GM18507 (cell line): ENCODE measurements around the gene SIGLEC8.
"Not testable (repeated sequence)": the region's sequence is repeated elsewhere in the genome, so short reads cannot be mapped to it uniquely, and the experiment has no call there.

Experiments
- DNase-seq: peaks from one replicate; pipeline ENCODE4 v3.0.0; 2011; ENCODE audit warnings: low read depth; ENCODE audit not compliant: insufficient read length; ENCODE audit errors: extremely low spot score
- FAIRE-seq: peaks from 2 replicates; lab custom pipeline; 2011; peaks lifted over from hg19 to GRCh38; lab: Jason Lieb, UNC

SIGLEC8 gene

DNA sequence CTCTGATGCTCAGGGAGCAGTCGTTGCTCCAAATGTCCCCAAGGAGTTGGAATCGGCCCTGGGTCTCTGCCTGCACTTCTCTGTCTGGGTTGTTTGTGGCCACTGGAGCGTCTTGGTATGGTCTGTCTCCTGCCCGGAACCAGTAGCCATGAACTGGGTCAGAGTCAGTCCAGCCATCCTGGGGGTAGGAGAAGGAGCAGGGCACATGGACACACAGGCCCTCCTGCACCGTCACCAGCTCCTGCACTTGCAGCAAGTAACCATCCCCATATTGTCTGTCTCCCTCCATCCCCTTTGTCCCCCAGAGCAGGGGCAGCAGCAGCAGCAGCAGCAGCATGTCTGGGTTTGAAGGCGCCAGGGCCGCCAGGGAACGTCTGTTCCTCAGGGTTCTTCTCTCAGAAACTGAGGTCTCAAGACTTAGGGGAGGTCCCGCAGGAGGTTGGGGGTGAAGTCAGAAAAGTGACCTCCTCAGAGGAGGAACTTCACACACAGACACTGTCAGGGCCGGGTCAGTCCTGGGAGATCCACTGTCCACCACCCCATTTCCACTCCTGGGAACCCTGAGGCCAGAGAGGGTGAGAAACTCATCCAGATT lies at the start of gene SIGLEC8:
Gene SIGLEC8, minus strand, starts transcription at position 404 of the 595 bp plus-strand sequence. Its CDS starts 67 bp downstream, at position 337.
- DNase-seq: no peak
- no peak for FAIRE-seq

DNA sequence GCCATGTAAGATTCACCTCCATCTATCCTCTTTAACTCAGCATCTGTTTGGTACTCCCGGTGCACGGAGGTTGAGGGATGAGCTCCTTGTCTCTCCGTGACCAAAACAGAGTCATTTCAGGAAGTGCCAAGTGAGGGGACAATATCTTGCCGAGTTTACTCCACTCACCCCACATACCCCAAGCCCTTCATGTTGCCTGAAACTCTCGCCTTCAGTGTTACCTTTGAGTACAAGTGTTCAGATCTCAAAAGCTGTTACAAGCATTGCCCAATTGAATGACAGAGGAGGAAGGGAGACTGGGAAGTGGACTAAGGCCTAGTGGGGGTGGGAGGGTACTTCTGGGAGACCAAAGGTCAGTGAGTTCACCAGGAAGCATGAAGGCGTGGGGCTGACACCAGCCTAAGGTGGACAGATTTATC lies 49.4 kb upstream of the SIGLEC8 start:
- DNase-seq (no peak), FAIRE-seq (no peak)

DNA sequence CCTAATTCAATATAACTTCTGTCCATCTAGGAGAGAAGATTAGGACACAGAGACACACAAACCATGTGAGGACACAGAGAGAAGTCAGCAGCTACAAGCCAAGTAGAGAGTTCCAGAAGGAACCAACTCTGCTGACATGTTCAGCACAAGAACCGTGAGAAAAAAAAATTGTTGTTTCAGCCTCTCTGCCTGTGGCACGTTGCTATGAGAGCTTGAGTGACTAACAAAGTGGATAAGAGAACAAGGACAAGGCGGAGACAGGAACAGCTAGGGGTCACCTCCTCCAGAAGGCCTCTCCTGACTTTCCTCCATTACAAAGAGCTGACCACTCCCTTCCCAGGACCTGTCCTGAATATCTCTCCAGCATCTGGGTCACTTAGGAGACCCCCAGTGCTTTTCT lies 48.9 kb upstream of the SIGLEC8 start:
- DNase-seq (no peak), FAIRE-seq (no peak)

DNA sequence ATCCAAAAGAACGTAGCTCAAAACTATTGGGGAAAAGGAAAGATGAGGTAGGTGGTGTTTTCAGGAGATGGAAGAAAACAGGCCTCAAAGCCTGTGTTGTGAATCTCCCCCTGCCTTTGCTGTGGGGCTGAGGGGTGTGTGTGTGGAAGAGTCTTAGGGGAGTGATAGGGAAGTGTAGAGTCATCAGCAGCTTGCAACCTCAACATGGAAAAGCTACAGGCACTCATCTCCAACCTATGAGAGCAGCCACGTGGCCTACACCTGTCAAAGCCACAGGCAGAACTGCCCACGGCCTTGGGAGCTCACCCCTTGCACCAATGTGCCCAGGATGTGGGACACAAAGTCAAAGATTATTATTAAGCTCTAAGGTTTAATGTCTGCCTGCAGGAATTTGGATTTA lies 47.6 kb upstream of the SIGLEC8 start:
- DNase-seq (no peak), FAIRE-seq (no peak)

DNA sequence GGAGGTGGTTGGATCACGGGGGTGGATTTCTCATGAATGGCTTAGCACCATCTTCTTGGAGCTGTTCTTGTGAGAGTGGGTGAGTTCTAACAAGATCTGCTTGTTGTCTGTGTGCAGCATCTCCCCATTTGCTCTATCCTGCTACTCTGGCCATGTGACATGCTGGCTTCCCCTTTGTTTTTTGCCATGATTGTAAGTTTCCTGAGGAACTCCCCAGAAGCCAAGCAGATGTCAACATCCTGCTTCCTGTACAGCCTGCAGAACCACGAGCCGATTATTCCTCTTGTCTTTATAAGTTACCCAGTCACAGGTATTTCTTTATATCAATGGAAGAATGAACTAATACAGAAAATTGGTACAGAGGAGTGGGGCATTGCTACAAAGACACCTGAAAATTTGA lies 45.6 kb upstream of the SIGLEC8 start:
- no peak for FAIRE-seq
- DNase-seq: no peak

DNA sequence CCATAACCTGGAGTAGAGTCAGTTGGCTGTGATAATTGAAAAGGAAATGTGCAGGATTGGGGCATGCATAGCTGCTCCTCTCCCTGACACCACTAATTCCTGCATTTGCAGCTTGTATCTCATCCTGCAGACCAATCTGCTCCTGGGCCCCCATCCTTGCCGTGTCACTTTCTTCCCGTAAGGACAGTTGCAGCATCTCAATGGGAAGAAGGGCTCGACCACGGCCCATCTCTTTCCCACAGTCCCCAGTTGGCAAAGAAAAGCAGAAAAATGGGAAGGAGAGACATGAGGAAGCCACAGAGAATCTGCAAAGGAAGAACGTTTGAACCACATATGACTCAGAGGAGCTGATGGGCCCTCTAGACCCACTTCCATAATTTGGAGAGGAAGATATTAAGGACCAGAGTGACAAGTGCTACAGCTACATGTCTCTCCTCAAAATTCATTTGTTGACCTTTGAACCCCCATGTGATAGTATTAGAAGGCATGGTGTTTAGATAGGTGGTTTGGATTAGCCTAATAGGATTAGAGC lies 45.1 kb upstream of the SIGLEC8 start:
- FAIRE-seq: no peak
- no peak for DNase-seq

DNA sequence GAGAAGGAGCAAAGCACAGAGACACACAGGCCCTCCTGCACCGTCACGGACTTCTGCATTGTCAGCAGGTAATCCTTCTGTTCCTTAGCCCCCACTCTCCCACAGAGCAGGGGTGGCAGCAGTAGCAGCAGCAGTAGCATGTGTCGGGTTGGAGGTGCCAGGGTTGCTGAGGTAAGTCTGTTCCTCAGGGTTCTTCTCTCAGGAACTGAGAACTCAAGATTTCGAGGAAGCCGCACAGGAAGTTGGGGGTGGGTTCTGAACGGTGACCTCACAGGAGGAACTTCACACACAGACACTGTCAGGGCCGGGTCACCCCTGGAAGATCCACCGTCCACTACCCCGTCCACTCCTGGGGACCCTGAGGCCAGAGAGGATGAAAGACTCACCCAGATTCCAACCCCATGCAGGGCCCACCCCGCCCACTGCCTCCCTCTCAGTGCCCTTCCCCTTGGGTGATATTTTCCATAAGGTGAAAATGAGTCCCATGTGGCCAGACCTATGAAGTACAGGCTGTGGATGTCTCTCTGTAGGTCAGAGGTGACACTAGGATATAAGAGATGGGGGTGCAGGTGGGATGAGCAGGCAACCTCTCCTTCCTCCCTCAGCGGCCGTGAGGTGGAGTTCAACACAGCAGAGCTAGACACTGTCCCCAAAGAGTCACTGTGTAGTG lies 43.5 kb upstream of the SIGLEC8 start, which contains the start of gene SIGLEC12:
Gene SIGLEC12, minus strand, starts transcription at position 207 of the 670 bp plus-strand sequence. Its CDS starts 67 bp downstream, at position 140.
- DNase-seq: no peak
- FAIRE-seq: no peak

DNA sequence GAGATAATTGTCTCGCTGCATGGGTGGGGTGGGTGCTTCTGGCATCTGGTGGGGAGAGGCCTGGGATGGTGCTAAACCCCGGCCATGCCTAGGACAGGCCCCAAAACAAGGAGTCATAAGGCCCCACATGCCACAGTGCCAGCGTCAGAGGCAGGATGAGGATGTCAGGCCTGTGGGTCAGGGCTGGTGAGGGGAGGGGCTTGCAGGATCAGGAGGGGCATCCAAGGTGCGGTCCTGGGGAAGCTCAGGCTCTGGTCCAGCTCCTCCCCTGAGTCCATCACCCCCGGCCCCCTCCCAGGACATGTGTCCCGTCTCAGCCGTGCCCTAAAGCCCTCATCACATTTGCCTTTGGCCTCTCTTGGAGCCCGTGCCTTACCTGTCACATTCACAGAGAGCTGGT lies 42.7 kb upstream of the SIGLEC8 start:
- not testable (repeated sequence) for DNase-seq, FAIRE-seq

DNA sequence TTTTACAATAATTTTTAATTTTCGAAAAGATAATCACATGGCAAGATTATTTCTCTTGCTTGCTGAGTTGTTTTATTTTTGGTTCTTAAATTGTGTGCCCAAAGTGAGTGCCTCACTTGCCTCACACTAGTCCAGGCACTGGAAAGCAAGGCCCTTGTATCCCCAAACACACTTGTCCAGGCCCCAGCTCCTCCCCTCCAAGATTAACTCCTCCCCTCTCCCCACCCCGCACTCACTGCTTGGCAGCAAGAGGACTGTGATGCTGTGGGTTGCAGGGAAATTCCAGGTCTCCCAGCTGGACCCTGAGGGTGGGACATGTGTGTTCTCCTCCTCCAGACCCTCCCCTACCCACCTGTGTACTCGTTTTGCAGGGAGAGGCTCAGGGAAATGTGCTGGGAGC lies 39.4 kb upstream of the SIGLEC8 start:
- FAIRE-seq: no peak
- no peak for DNase-seq

DNA sequence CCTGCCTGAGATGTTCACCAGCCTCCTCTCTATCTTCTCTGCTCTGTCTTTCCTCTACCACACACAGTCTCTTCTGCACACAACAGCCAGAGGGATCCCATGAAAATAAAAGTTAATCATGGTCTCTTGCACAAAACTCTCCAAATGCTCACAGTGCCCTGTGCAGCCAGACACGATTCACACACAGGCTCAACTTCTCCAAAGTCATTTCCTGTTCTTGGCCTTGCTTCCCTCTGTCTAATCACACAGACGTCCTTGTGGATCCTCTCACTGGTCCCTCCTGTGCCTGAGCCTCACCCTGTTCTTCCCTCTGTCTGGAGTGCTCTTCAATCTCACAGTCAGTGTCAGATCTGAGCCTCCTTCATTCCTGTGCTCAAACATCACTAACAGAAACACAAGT lies 35.5 kb upstream of the SIGLEC8 start:
- no peak for FAIRE-seq
- no peak for DNase-seq

DNA sequence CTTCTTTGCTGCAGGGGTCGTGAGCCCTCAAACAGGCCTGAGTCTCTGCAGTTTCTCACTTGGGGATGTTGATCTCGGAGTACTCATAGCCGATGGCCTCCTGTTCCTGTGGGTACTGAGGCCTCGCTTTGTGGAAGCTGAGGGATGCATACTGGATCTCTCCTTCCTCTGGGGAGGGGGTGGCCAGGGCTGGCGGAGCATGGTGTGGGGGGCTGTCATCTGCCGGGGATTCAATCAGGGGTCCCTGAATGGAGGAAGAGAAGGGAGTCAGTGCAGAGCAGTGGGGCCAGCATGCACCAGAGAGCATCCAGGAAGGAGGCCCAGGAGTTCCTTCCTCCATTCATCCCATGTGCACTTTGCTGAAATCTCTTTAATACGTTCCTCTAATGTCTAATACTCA lies 33.3 kb upstream of the SIGLEC8 start:
- FAIRE-seq (no peak), DNase-seq (no peak)

DNA sequence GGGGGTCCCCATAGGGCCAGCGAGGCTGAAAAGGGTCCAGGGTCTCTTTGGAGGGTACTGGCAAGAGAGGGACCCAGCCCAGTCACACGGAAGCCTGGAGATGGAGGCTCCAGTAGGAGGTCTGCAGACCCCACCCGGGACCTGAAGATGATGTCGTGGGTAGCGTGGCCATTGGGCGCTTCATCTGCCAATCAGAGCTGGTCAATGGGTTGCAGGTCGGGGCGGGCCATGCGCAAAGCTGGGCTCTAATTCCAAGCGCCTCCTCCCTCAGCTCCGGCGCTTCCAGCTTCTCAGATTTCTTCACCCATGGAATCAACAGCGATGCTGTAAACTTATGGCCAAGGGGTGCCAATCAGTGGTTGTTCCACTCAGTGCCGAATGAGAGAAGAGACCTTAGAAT lies 32.4 kb upstream of the SIGLEC8 start:
- DNase-seq (no peak), FAIRE-seq (no peak)

DNA sequence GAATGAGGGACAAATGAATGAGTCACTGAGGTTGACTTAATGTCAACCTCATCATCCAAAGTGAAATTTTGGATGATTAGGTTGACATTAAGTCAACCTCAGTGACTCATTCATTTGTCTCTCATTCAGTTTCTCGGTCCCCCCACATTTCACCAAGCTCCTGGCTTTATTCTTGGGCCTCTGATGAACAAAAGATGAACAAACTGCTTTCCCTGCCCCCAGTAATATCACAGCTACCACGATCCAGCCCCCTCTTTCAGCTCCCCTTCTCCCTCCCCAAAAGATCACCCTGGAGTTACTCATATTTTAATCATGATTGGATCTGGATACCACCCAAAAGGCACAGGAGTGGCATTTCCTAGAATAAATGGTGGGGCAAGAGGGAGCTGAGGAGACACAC lies 30.9 kb upstream of the SIGLEC8 start:
- no peak for DNase-seq
- FAIRE-seq: no peak

DNA sequence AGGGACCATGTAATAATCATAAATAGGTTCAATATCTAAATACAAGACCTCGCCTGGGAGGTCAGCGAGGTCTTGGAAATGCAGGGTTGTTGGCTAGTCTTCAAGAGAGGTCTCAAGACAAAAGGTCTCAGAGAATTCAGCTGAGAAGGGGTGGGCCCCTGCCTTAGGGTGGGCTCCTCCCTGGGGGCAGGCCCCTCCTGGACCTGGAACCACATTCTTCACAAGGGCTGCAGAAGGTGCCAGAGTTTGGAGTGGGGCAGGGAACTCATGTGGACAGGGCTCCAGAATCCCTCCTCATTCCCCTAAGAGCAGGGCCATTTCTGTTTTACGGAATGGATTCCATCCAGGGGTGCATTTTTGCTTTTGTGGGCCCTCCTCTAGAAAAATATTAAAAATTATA lies 30.2 kb upstream of the SIGLEC8 start:
- FAIRE-seq: no peak
- no peak for DNase-seq

DNA sequence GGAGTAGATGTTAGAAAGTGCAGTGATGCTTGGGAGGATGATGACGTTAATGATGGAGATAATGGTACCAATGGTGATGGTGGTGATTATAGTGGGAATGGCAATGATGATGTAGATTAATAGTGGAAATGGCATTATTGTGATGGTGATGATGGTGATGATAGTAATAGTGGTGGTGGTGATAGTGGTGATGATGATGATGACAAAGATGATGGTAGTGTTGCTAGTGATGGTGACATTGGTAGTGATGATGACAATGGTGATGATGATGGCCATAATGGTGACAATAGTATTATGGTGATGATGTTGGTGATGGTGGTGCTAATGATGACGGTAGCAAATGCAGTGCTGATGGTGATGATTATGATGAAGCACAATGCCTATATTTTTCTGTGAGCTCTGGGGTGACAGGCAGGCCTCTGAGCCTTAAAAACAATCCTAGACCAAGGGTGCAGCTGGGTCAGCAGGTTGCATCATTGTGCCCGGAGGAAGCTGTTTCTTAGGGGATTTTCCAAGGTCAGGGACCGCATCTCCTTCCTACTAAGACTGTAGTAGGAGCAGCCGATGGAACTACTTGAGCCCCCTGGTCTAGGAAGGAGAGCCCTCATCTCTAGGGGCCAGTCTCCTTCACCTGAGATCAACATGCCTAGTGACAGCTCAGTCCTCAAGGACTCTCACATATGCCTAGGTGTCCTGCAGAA lies 27.9 kb upstream of the SIGLEC8 start:
- FAIRE-seq: no peak
- no peak for DNase-seq

DNA sequence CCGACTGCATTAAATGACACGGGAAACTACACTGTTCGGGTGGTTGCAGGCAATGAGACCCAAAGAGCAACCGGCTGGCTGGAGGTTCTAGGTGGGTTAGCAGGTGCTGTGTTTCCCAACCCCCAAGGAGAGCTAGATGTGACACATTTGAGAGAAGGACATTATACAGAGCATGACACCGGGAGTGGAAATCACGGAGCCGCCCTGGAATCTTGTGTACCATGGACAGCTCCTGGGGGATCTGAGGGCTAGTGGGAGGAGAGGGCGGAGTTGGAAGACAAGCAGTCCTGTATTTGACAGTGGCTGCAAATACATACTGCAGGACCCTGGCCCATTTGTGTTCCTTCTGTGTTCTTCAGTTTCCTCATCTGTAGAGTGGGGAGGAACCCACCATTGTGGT lies 22.3 kb upstream of the SIGLEC8 start:
- no peak for FAIRE-seq
- DNase-seq: no peak

DNA sequence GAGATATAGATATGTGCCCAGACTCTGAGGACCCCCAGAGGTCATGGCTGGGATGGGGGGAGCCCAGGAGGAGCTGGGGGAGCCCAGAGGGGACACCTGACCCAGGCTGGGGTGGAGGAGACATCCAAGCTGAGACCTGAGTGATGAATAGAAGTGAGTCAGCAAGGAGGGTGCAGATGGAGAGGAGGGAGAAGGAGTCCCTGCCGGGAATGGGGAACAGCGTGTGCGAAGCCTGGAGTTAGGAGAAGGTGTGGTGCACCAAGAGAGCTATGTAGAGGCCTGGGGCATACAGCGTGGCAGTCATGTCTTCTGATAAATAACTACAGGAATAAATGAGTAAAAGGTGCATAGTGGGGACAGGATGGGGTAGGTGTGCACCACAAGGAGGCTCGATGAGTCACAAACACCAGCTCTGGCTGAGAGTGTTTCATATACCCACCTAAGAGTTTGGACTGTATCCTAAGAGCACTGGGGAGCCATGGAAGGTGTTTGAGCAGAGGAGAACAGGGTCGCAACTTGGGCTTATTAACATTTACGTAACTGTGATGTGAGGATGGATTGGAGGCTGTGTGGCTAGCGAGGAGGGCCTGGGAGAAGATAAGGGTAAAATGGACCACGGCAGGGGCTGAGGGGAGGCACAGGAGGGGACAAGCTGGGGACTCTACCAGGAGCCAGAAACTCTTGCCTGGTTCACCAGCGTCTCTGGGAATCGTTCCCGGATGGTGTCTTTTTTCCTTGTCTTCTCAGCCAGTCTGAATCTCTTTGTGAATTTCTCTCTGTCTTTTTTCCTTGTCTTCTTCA lies 21.5 kb upstream of the SIGLEC8 start:
- DNase-seq (no peak), FAIRE-seq (no peak)

DNA sequence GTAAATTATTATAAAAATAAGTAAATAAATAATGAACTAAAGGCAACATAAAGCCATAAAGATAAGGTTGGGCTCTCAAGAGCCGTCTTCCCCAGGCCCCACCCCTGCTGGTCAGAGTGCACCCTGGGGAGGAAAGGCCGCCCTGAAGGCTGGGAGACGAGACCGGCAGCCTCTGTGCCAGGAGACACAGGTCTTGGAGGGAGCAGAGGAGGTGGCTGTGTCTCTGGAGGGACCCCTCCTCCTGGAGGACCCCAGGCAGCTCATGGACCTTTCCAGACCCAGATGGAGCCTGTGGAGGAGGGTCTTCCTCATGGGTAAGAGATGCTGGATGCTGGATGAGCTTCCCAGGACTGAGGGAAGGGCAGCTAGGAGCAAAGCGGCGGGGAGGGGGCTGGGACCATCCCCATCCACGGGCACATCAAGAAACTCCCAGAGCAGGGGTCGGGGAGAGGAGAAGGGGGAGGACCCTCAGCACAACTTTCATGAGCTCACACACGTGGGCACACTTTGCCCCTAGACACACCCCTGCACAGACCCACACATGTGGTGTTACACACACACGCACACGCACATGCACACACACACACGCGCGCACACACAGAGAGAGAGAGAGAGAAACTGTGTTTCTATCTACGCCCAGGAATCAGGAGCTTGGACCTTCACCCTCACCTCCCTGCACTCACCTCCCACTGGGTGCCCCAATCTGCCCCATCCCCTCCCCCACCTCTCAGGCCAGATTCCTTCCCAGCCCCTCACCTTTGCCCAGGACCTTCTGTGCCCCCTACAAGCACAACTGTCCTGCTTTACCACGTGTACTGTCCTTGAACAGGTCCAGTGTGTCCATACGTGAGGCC lies 20.4 kb upstream of the SIGLEC8 start, which contains the start of gene CEACAM18:
Gene CEACAM18, plus strand, starts transcription at position 159 of the 854 bp plus-strand sequence.
- FAIRE-seq: no peak
- no peak for DNase-seq

DNA sequence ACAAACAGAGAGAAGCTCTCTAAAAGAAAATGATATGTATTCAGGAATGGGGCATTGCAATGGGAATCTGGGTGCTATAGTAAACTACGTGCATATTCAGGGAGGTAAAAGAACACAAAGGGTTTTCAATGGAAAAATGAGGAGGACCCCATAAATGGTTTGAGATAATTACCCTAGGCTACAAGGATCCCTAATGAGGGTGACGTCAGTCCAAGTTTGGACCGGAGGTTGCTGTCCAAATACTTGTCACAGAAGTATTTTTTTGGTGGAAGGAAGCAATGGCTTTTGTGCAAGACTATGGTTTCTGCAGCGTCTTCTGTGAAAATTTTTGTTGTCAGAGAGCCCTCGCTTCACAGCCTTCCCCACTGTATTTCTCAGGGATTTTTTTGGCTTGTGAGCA lies 19.1 kb upstream of the SIGLEC8 start:
- FAIRE-seq (no peak), DNase-seq (no peak)
